Measurements from ENCODE around the gene RSPH9. TPM values are rescaled to one million over a fixed set of nuclear protein-coding genes. Genes with fewer than 3 reads are reported as not detected.
"Not testable (repeated sequence)": the region's sequence is repeated elsewhere in the genome, so short reads cannot be mapped to it uniquely, and the experiment has no call there.

Gene RSPH9
- total and polyA plus RNA-seq, 3 experiments from 2014 or later: 1.3 TPM; not detected in 2

DNA sequence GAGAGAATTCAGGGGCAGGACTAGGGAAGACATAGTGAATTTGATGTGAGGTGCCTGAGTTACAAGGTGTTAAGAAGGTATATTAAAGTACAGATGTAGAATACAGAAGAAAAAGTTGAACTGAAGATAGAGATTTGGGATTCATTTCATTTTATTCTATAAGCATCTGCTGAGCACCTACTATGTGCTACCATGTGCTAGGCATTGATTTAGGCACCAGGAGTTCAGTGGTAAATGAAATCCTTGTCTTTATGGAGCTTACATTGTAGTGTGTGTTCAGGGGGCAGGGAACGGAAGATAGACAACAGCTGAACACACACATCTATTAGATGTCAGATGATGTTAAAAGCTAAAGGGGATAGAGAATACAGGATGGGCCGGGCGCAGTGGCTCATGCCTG, 2.8 kb downstream of the RSPH9 start:
- ChIA-PET POLR2A (no interaction called here), CTCF (no interaction called here)
- no peaks in the 10 kb centered on the region for H3K27me3 ChIP-seq (ENCODE audit: insufficient read depth, low read length, poor library complexity, severe bottlenecking)
- Mint-ChIP-seq H3K9me3 (no peaks in the 10 kb centered on the region), H3K27ac (no peak overlapping the region), H3K4me3 (no peak overlapping the region), H3K4me1 (peaks cover 9 to 19% (median 14%) of the 10 kb centered on the region in 3 donors), H3K36me3 (peaks cover 0 to 8% (median 4%) of the 10 kb centered on the region in 3 donors), H3K27me3 (no peaks in the 10 kb centered on the region)
- no peaks in the 10 kb centered on the region for H3K9me3 ChIP-seq (ENCODE audit: low read length)
- peaks cover 4% of the 10 kb centered on the region for H3K4me1 ChIP-seq (ENCODE audit: insufficient read depth, low read length)
- H3K4me3 ChIP-seq (ENCODE audit: low read length): no peak overlapping the region
- H3K27ac ChIP-seq (ENCODE audit: low read depth, low read length): no peak overlapping the region
- DNase-seq: no peak
- H3K36me3 ChIP-seq (ENCODE audit: insufficient read depth, low read length): no peaks in the 10 kb centered on the region

DNA sequence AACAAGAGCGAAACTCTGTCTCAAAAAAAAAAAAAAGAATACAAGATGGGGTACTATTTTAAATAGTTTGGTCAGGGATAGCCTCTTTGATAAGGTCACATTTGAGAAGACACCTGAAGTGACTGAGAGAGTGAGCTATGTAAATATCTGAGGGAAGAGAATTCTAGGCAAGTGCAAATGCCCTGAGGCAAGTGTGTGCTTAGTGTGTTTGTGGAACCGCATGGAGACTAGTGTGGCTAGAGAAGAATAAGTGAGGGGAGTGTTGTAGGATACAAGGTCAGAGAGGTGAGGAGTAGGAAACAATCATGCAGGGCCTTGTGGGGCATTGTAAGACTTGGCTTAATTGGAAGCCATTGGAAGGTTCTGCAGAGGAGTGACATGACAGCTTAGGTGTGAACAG, 3.4 kb downstream of the RSPH9 start:
- Mint-ChIP-seq H3K36me3 (peaks cover 0 to 2% (median 0%) of the 10 kb centered on the region in 3 donors), H3K9me3 (no peaks in the 10 kb centered on the region), H3K27ac (no peak overlapping the region), H3K4me1 (peaks cover 9 to 18% (median 14%) of the 10 kb centered on the region in 3 donors), H3K27me3 (no peaks in the 10 kb centered on the region), H3K4me3 (no peak overlapping the region)
- ChIA-PET POLR2A (no interaction called here), CTCF (no interaction called here)
- Histone ChIP-seq H3K27ac (ENCODE audit: low read depth, low read length) (no peak overlapping the region), H3K9me3 (ENCODE audit: low read length) (no peaks in the 10 kb centered on the region), H3K4me1 (ENCODE audit: insufficient read depth, low read length) (peaks cover 4% of the 10 kb centered on the region), H3K36me3 (ENCODE audit: insufficient read depth, low read length) (no peaks in the 10 kb centered on the region), H3K4me3 (ENCODE audit: low read length) (no peak overlapping the region), H3K27me3 (ENCODE audit: insufficient read depth, low read length, poor library complexity, severe bottlenecking) (no peaks in the 10 kb centered on the region)
- DNase-seq: no peak

DNA sequence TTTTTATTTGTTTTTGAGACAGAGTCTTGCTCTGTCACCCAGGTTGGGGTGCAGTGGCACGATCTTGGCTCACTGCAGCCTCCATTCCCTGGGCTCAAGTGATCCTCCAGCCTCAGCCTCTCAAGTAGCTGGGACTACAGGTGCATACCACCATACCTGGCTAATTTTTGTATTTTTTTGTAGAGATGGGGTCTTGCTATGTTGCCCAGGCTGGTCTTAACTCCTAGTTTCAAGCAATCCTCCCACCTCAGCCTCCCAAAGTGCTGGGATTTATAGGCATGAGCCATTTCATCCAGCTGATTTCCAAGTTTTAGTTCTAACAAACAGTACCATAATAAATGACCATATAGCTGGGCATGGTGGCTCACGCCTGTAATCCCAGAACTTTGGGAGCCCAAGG, 8.0 kb downstream of the RSPH9 start:
- H3K4me1 Mint-ChIP-seq; H3K4me1 ChIP-seq (ENCODE audit: insufficient read depth, low read length); H3K36me3 ChIP-seq (ENCODE audit: insufficient read depth, low read length); H3K27me3 ChIP-seq (ENCODE audit: insufficient read depth, low read length, poor library complexity, severe bottlenecking); H3K9me3 Mint-ChIP-seq; POLR2A ChIA-PET; DNase-seq; H3K27ac ChIP-seq (ENCODE audit: low read depth, low read length); H3K27ac Mint-ChIP-seq; H3K36me3 Mint-ChIP-seq; H3K27me3 Mint-ChIP-seq; CTCF ChIA-PET; H3K4me3 ChIP-seq (ENCODE audit: low read length); H3K9me3 ChIP-seq (ENCODE audit: low read length); H3K4me3 Mint-ChIP-seq: not testable (repeated sequence)

DNA sequence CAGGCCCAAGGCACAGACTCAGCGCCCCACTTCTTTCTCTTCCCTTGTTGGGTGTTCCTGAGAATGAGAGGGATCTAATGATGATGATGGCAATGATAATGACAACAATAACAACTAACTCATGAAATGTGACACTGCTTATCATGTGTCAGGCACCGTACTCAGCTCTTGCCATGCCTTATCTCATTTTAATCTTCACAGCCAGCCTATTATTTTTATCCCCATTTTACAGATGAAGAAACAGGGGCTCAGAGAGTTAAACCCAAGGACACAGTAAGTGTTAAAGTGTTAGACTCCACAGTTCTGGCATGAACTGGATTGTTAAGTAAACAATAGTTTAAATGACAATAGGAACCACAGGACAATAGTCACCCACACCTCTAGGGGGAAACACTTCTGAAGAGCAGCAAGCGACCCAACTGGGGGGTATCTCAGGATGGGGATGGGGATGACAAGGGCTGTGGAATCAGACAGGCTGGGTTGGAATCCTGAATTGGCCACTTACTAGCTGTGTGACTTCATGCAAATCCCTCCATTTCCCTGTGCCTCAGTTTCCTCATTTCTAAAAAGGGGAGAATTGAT, 12.5 kb downstream of the RSPH9 start:
- ChIA-PET CTCF (no interaction called here), POLR2A (no interaction called here)
- Mint-ChIP-seq H3K4me3 (no peak overlapping the region), H3K9me3 (no peaks in the 10 kb centered on the region), H3K36me3 (peaks cover 0 to 5% (median 0%) of the 10 kb centered on the region in 3 donors), H3K27me3 (peaks cover 6 to 7% of the 10 kb centered on the region in 2 donors), H3K4me1 (no peaks in the 10 kb centered on the region), H3K27ac (no peak overlapping the region)
- no peaks in the 10 kb centered on the region for H3K9me3 ChIP-seq (ENCODE audit: low read length)
- no peaks in the 10 kb centered on the region for H3K4me1 ChIP-seq (ENCODE audit: insufficient read depth, low read length)
- no peak for DNase-seq
- H3K27me3 ChIP-seq (ENCODE audit: insufficient read depth, low read length, poor library complexity, severe bottlenecking): no peaks in the 10 kb centered on the region
- no peaks in the 10 kb centered on the region for H3K36me3 ChIP-seq (ENCODE audit: insufficient read depth, low read length)
- H3K27ac ChIP-seq (ENCODE audit: low read depth, low read length): no peak overlapping the region
- no peak overlapping the region for H3K4me3 ChIP-seq (ENCODE audit: low read length)

DNA sequence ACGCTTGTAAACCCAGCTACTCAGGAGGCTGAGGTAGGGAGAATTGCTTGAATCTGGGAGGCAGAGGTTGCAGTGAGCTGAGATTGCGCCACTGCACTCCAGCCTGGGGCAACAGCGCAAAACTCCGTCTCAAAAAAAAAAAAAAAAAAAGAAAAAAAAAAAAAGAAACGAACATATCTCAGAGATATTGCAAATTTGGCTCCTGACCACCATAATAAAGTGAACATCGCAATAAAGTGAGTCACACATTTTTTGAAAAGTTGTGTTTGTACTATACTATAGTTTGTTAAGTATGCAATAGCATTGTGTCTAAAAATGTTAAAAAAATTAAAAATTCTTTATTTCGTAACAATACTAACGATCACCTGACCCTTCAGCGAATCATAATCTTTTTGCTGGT, 13.3 kb downstream of the RSPH9 start:
- no peaks in the 10 kb centered on the region for H3K4me1 ChIP-seq (ENCODE audit: insufficient read depth, low read length)
- POLR2A ChIA-PET: no interaction called here
- Mint-ChIP-seq H3K36me3 (peaks cover 0 to 5% (median 0%) of the 10 kb centered on the region in 3 donors), H3K4me3 (no peak overlapping the region), H3K9me3 (no peaks in the 10 kb centered on the region), H3K27me3 (peaks cover 6 to 7% of the 10 kb centered on the region in 2 donors), H3K27ac (no peak overlapping the region), H3K4me1 (no peaks in the 10 kb centered on the region)
- H3K9me3 ChIP-seq (ENCODE audit: low read length): no peaks in the 10 kb centered on the region
- no peak overlapping the region for H3K4me3 ChIP-seq (ENCODE audit: low read length)
- CTCF ChIA-PET: interaction anchor here (0.9 kb wide), 1 partner anchor 10 kb away, joined by 4 read pairs; no protein-coding TSS in a partner anchor
- H3K36me3 ChIP-seq (ENCODE audit: insufficient read depth, low read length): no peaks in the 10 kb centered on the region
- DNase-seq: no peak
- no peaks in the 10 kb centered on the region for H3K27me3 ChIP-seq (ENCODE audit: insufficient read depth, low read length, poor library complexity, severe bottlenecking)
- no peak overlapping the region for H3K27ac ChIP-seq (ENCODE audit: low read depth, low read length)

DNA sequence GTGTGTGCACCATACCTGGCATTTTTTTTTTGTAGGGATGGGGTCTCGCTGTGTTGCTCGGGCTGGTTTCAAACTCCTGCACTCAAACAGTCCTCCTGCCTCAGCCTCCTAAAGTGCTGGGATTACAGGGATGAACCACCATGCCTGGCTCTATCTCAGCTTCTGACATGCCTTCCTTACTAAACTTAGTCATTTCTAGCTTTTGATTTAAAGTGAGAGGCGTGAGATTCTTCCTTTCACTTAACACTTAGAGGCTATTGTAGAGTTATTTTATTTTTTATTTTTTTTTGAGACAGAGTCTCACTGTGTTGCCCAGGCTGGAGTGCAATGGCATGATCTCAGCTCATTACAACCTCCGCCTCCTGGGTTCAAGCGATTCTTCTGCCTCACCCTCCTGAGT, 18.1 kb downstream of the RSPH9 start:
- H3K36me3 Mint-ChIP-seq; H3K4me3 ChIP-seq (ENCODE audit: low read length); H3K4me3 Mint-ChIP-seq; H3K9me3 ChIP-seq (ENCODE audit: low read length); H3K36me3 ChIP-seq (ENCODE audit: insufficient read depth, low read length); CTCF ChIA-PET; H3K9me3 Mint-ChIP-seq; H3K27ac Mint-ChIP-seq; DNase-seq; H3K27me3 Mint-ChIP-seq; POLR2A ChIA-PET; H3K27me3 ChIP-seq (ENCODE audit: insufficient read depth, low read length, poor library complexity, severe bottlenecking); H3K27ac ChIP-seq (ENCODE audit: low read depth, low read length): not testable (repeated sequence)
- peaks cover 9 to 12% (median 12%) of the 10 kb centered on the region in 3 donors for H3K4me1 Mint-ChIP-seq
- H3K4me1 ChIP-seq (ENCODE audit: insufficient read depth, low read length): peaks cover 12% of the 10 kb centered on the region

DNA sequence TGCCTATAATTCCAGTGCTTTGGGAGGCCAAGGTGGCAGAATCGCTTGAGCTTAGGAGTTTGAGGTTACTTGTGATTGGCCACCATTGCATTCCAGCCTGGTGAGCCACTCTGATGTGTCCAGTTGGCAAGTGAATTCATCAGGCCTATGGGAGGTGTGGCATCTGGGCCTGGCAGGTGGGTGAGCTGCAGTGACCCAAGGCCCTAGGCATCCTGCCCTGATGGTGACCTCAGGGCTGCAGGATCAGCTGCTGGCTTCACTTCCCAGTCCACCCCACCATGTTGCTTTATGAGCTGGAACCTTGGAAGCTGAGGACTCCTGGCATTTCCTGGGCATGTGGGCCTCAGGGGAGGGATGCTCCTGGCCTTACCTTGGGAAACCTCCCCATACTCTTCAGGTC, 20.5 kb downstream of the RSPH9 start:
- no peak overlapping the region for H3K4me3 Mint-ChIP-seq
- no peak for DNase-seq
- no peaks in the 10 kb centered on the region for H3K27me3 ChIP-seq (ENCODE audit: insufficient read depth, low read length, poor library complexity, severe bottlenecking)
- no peak overlapping the region for H3K27ac Mint-ChIP-seq
- H3K4me3 ChIP-seq (ENCODE audit: low read length): no peak overlapping the region
- ChIA-PET POLR2A (no interaction called here), CTCF (interaction anchor here (1.2 to 5.9 kb wide), 3 partner anchors 24 to 413 kb away, joined by 3 to 45 read pairs (median 7); no protein-coding TSS in a partner anchor)
- H3K4me1 ChIP-seq (ENCODE audit: insufficient read depth, low read length): peaks cover 14% of the 10 kb centered on the region
- no peak overlapping the region for H3K27ac ChIP-seq (ENCODE audit: low read depth, low read length)
- H3K9me3 ChIP-seq (ENCODE audit: low read length): no peaks in the 10 kb centered on the region
- H3K9me3 Mint-ChIP-seq: no peaks in the 10 kb centered on the region
- peaks cover 4 to 5% of the 10 kb centered on the region in 2 donors for H3K27me3 Mint-ChIP-seq
- H3K36me3 ChIP-seq (ENCODE audit: insufficient read depth, low read length): no peaks in the 10 kb centered on the region
- H3K36me3 Mint-ChIP-seq: peaks cover 0 to 5% (median under 1%) of the 10 kb centered on the region in 3 donors
- peaks cover 13 to 20% (median 17%) of the 10 kb centered on the region in 3 donors for H3K4me1 Mint-ChIP-seq

DNA sequence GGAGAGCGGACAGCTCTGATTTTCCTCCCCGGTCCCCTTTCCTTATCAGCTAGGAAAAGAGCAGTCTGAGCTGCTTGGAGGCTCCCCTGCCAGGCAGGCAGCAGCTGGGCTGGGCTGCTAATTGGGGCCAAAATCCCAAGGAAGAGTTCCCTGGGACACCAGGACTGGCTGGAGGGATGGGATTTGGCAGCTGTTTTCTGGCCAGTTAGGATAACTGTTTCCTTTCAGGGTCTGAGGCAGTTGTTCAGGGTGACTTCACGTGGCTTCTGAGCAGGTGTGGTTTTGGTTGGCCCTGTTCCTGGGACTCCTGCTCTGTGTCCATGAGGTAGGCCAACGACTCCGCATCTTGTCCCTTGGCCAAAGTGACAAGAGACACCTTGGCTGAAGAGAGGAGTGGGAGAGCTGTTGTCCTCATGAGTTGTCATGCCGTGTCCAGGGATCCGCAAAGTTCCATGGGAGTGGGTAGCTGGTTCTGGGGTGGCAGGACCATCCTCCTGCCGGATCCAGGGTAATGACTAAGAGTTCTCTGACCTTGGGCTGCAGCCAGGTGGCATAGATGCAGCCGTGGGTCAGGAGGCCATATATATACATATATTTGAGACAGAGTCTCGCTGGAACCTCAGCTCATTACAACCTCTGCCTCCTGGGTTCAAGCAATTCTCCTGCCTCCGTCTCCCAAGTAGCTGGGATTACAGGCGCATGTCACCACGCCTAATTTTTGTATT, 21.5 kb downstream of the RSPH9 start:
- Mint-ChIP-seq H3K9me3 (no peaks in the 10 kb centered on the region), H3K27ac (no peak overlapping the region), H3K36me3 (peaks cover 0 to 10% (median 0%) of the 10 kb centered on the region in 3 donors), H3K4me3 (no peak overlapping the region), H3K27me3 (peaks cover 0 to 1% of the 10 kb centered on the region in 2 donors), H3K4me1 (peaks cover 13 to 20% (median 17%) of the 10 kb centered on the region in 3 donors)
- POLR2A ChIA-PET: interaction anchor here (0.9 kb wide), 1 partner anchor 23 kb away, joined by 3 read pairs; no protein-coding TSS in a partner anchor
- peaks cover 14% of the 10 kb centered on the region for H3K4me1 ChIP-seq (ENCODE audit: insufficient read depth, low read length)
- no peak overlapping the region for H3K4me3 ChIP-seq (ENCODE audit: low read length)
- CTCF ChIA-PET: interaction anchor here (0.8 to 5.9 kb wide), 16 partner anchors 9 to 437 kb away, joined by 3 to 45 read pairs (median 6); partner anchors contain the start of genes GTPBP2, MAD2L1BP and VEGFA
- peaks cover 5% of the 10 kb centered on the region for H3K36me3 ChIP-seq (ENCODE audit: insufficient read depth, low read length)
- no peak overlapping the region for H3K27ac ChIP-seq (ENCODE audit: low read depth, low read length)
- H3K27me3 ChIP-seq (ENCODE audit: insufficient read depth, low read length, poor library complexity, severe bottlenecking): no peaks in the 10 kb centered on the region
- no peaks in the 10 kb centered on the region for H3K9me3 ChIP-seq (ENCODE audit: low read length)
- DNase-seq: no peak
